Right renal cortex interstitium (tissue), 3 donors: ENCODE results near the gene CACNA1D. TPM values are rescaled to one million over a fixed set of nuclear protein-coding genes. Genes with fewer than 3 reads are reported as not detected.

ENCODE experiments used
- DNase-seq, 3 donors: peaks; one replicate each; pipeline ENCODE4 v3.0.0-alpha.2; 2013; ENCODE audit warnings: low read depth in 3 of 3, low spot score in 2 of 3
- polyA plus RNA-seq, 3 donors: library from polyadenylated mRNA; unstranded; fragments of 120-200 nt; gene quantifications; one replicate each; pipeline ENCODE4 v1.2.1, GENCODE V29; 2013; ENCODE audit not compliant: insufficient read length in 3 of 3

CACNA1D gene
- polyA plus RNA-seq, 3 donors = 7.7 to 14.7 (median 9.1) TPM

GRCh38 chr3:53815067-53815466 is 320.7 kb downstream of the CACNA1D start:
- no peak for DNase-seq

GRCh38 chr3:53815651-53816050 is 321.2 kb downstream of the CACNA1D start:
- DNase-seq = no peak

- no peak for DNase-seq
These were observed 322.0 kb downstream of the CACNA1D start for GRCh38 chr3:53816425-53816824.

GRCh38 chr3:53817211-53817610 is 322.8 kb downstream of the CACNA1D start:
- no peak for DNase-seq

- no peak for DNase-seq
These were observed 323.4 kb downstream of the CACNA1D start for GRCh38 chr3:53817809-53818208.

- DNase-seq = no peak
These were observed 324.1 kb downstream of the CACNA1D start for GRCh38 chr3:53818221-53819162.

DNA sequence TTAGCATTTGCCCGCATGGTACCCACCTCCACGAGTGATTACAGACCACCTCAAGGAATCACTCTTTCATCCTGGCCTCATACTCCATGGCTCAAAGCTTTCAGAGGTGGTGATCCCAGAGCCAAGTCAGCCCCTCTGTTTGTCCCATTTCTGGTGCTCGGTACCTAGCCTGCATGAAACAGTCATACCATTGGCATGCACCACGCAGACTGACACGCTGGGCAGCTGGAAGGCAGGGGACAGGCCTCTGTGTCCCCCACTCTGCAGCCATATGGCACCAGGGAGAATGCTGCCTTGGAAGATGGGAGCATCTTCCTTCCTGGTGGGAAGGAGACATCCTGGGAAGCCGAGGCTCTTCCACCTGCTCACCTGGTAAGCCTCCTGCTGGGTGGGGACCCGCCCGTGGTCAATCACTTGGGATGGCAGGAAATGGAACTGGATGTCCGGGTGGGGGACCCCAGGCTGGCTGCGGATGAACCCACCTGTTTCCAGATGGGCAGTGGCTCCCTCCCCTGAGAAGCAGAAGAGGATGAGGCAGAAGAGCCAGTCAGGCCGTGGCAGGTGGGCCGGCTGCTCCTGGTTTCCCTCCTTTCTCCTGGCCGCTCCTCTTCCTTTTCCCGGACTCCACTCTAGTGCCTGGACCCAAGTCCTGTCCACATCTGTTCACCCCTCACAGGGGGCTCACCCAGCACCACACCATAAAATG is 324.9 kb downstream of the CACNA1D start:
- DNase-seq = no peak

- DNase-seq = no peak
These were observed 325.7 kb downstream of the CACNA1D start for GRCh38 chr3:53820084-53820483.

GRCh38 chr3:53820756-53821580 is 326.6 kb downstream of the CACNA1D start:
- DNase-seq = no peak

GRCh38 chr3:53821631-53822121 is 327.3 kb downstream of the CACNA1D start:
- DNase-seq = no peak

DNA sequence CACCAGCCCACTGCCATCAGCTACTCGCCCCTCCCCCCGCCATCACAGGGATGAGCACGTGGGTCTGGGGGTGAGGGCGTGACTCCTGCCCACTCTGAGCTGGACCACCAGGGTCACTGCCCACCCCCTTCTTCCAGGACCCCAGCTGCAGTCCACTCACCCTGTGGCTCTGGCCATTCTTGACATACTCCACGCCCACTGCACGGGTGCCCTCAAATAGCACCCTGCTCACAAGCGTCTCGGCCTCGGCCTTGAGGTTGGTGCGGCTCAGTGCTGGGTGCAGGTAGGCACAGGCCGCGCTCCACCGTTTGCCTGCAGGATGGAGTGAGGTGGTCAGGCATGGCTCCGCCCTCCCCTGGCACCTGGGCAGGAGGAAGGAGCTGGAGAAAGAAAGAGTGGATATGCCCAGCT is 327.9 kb downstream of the CACNA1D start:
- DNase-seq = no peak

GRCh38 chr3:53823026-53823955 is 328.9 kb downstream of the CACNA1D start:
- DNase-seq = no peak

GRCh38 chr3:53823956-53824657 is 329.7 kb downstream of the CACNA1D start:
- DNase-seq = no peak

GRCh38 chr3:53824795-53825194 is 330.4 kb downstream of the CACNA1D start:
- DNase-seq = no peak

- DNase-seq = no peak
These were observed 331.6 kb downstream of the CACNA1D start for GRCh38 chr3:53826048-53826447.

DNA sequence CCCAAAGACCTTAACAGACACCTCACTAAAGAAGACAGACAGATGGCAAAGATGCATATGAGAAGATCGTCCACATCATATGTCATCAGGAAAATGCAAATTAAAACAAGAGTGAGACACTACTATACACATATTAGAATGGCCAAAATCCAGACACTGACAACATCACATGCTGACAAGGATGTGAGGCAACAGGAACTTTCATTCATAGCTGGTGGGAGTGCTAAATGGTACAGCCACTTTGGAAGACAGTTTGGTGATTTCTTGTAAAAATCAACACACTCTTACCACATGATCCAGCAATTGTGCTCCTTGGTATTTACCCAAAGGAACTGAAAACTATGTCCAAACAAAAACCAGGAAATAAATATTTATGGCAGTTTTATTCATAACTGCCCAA is 334.2 kb downstream of the CACNA1D start:
- no peak for DNase-seq

DNA sequence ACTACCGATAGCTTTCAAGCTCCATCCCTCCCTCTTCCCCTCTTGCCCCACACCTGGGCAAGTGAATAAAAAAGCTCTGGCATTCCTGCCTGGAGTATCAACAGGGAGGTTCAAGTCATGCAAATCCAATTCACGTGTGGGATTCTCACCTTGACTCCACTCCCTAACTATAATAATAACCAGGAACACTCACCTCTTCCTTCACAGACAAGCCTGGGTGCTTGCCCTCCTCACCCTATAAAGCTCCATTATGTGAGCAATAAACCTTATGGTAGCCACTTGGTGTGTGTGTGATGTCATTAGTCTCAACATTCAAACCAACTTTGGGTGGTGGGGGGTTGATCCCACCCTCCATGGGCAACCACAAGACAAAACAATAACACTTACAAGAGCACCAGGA is 335.2 kb downstream of the CACNA1D start:
- DNase-seq = no peak

- no peak for DNase-seq
These were observed 336.5 kb downstream of the CACNA1D start for GRCh38 chr3:53830944-53831343.

- no peak for DNase-seq
These were observed 338.7 kb downstream of the CACNA1D start for GRCh38 chr3:53833053-53833645.
